Measurements from ENCODE around the gene NMUR1.

DNA sequence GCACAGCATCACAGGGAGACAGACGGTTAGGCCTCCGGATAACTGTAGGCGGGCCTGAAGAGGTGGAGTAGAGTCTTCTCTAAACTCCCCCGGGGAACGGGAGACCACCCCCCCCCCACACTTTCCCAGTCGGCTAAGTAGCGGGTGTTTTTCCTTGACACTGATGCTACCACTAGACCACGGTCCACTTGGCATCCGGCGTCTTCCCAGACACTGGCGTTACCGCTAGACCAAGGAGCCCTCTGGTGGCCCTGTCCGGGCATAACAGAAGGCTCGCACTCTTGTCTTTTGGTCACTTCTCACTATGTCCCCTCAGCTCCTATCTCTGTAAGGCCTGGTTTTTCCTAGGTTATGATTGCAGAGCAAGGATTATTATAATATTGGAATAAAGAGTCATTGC, 40.3 kb downstream of the NMUR1 start:
- TF ChIP-seq POLR2A (IDR thresholded peaks at IDR 0.05), result no peak
- TF ChIP-seq, protein P1, sequence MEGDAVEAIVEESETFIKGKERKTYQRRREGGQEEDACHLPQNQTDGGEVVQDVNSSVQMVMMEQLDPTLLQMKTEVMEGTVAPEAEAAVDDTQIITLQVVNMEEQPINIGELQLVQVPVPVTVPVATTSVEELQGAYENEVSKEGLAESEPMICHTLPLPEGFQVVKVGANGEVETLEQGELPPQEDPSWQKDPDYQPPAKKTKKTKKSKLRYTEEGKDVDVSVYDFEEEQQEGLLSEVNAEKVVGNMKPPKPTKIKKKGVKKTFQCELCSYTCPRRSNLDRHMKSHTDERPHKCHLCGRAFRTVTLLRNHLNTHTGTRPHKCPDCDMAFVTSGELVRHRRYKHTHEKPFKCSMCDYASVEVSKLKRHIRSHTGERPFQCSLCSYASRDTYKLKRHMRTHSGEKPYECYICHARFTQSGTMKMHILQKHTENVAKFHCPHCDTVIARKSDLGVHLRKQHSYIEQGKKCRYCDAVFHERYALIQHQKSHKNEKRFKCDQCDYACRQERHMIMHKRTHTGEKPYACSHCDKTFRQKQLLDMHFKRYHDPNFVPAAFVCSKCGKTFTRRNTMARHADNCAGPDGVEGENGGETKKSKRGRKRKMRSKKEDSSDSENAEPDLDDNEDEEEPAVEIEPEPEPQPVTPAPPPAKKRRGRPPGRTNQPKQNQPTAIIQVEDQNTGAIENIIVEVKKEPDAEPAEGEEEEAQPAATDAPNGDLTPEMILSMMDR (IDR thresholded peaks at IDR 0.05), result no peak

Measured in tibial nerve (tissue), 3 donors.